RPMI8226 (cell line): Measurements from ENCODE around the gene GABRA4.
A peak's percentile ranks its signal among the peaks of the same experiment; 100 is the strongest.

Experiments
- DNase-seq: peaks from one replicate; pipeline ENCODE4 v3.0.0-alpha.2; 2015

Gene GABRA4

DNA sequence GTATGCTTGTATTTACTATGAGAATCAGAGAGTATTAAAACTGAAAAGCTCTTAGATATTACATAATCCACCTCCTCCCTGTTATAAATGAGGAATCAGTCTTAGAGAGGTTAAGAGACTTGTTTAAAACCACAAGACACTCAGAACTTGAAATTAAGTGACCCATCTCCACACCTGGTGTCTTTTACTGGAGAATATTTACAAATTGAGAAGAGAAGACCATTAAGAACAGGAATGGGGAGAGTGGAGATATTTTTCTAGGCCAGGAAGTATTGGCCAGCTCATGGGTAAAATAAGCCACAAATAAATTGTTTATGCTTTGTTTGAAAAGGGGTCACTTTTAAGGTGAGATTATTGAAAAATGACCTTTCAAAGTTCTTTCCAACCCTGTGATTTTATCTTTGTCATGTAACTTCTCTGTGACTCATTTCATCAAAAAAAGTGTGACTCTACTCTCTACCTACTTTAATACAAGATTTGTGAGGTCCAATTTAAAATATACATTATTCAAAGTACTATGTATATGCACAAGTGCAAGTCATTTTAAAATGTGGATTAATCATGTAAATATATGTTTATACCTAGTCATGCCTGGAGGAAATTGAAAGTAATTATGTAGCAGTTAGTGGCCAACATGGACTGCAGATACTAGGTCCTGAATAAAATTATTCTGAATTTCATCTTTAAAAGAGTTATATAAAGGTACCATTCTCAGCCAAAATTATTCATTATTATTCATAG, 68.4 kb downstream of the GABRA4 start:
- DNase-seq: no peak

DNA sequence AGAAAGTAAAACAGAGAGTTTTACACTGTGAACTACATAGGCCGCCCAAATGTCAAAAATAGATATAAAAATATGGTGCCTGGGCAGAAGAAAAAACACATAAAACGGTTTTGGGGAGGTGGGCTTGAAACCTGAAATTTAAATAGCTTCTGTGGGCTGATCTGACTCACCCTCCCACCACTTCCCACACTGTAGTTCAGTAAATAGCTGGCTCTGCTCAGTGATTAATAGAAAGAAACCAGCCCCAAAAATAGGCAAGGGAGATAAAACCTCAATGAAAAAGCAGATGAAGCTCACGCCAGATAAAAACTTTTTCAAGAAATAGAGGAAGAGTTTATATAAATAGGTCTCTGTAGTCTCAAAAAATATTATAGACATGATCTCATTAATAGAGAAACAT, 71.2 kb downstream of the GABRA4 start:
- no peak for DNase-seq

GRCh38 chr4:46909078-46909477, 84.3 kb downstream of the GABRA4 start, which contains the start of gene COX7B2:
TSS of gene COX7B2 (minus strand) at chr4:46909245. CDS start at chr4:46735192, 174,053 bp downstream.
- DNase-seq: no peak

GRCh38 chr4:46908148-46908547, 85.2 kb downstream of the GABRA4 start:
- no peak for DNase-seq

DNA sequence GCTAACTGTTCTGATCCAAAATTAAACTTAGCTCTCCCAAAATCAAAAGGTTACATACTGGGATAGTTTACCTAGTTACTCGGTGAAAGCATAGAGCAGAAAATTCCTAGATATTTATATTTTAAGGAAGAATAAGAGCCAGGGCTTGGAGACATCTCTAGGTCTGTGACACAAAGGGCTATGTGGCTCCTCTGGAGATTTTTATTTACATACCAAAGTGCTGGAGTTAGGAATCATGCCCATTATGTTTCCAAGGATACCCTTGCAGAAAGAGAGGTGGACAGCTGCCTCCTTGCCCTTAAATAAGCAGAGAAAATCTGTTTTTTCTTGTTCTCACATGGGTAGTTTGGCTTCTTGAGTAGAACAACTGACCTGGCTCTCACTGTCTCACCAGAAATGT, 93.3 kb downstream of the GABRA4 start:
- no peak for DNase-seq

GRCh38 chr4:46894826-46895225, 98.6 kb downstream of the GABRA4 start:
- no peak for DNase-seq

DNA sequence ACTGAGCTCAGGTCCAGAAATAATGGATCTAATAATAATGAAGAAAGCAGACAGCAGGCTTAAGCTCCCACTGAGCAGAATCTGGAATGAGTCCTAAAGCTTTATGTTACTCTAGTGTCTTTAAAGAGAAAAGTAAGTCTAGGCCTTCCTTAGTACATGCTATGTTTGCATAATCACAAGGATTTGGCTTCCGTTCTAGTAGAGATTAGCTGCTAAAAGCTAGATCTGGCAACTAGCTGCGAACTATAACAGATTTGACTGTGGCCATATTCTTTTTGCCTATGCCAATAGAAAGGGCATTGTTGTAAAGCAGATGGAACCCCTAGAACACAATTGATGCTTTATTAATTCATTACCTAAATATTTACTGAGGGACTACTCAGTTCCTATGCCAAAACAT, 103.3 kb downstream of the GABRA4 start:
- no peak for DNase-seq

DNA sequence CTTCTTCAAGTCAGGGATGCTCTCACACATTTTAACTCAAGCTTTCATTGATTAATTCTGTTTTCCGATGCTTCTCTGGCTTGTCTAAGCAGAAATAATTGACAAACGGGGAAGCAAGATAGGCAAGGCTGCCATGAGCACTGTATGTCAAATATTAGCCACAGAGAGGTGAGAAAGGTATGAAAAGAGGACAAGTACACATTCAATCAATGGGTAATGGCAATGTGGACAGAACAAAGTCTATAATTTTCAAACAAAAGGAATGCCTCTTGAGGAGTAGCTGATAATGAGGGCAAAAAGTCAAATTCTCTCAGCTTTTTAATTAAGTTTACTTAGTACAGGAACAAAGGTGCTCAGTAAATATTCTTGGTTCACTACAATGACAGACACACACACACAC, 104.0 kb downstream of the GABRA4 start:
- DNase-seq: no peak

DNA sequence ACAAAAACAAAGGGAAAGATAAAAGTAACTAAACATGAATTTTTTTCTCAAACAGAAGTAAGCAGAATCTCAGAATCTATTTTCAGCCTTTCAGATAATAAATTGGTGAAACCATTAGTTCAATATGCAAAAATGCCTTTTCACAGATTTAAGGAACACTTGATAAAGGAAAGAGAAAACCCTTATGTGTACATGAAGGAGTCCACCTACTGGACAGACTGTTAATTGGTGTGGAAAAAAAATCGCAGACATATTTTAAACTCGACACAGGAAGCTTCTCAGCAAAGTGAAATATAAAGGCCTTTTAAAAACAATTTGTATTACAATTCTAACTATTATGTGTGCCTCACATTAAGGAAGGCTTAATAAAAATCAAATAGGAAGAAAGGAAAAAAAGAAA, 106.7 kb downstream of the GABRA4 start:
- peak; percentile 10 for DNase-seq

DNA sequence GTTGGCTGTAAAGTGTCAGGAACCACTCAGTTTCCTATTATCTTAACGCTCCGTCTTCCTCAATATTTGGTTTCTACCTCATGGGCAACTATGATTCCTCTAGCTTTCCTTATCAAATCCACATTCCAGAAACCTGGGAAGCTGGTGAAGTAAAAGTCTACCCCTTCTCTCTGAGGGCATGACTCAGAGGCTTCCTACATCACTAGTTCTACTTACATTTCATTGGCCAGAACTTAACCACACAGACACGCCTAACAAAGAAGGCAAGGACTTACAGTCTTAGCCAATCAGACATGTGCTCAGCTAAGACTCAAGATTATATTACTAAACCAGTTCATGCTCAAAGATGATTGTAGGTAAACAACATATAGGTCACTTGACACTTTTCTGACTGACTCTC, 114.7 kb downstream of the GABRA4 start:
- DNase-seq: no peak

- no peak for DNase-seq
Measured at GRCh38 chr4:46874811-46875210, 118.6 kb downstream of the GABRA4 start.

DNA sequence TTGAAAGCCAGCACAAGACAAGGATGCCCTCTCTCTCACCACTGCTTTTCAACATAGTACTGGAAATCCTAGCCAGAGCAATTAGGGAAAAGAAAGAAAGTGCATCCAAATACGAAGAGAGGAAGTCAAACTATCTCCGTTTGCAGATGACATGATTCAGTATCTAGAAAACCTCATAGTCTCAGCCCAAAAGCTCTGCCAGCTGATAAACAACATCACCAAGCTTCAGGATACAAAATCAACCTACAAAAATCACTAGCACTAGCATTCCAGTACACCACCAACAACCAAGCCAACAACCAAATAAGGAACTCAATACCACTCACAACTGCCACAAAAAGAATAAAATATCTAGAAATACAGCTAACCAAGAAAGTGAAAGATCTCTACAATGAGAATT, 123.0 kb downstream of the GABRA4 start:
- DNase-seq: no peak
